ENCODE measurements around the gene CAMKK2.
"Not testable (repeated sequence)": the region's sequence is repeated elsewhere in the genome, so short reads cannot be mapped to it uniquely, and the experiment has no call there.

The CAMKK2 gene

GRCh38 chr12:121260091-121260490 lies 36.4 kb downstream of the CAMKK2 start:
- Histone ChIP-seq H3K27ac (no peak overlapping the region), H3K27me3 (ENCODE audit: insufficient read depth, low read depth, severe bottlenecking) (no peaks in the 10 kb centered on the region), H3K9me3 (ENCODE audit: severe bottlenecking) (no peaks in the 10 kb centered on the region), H3K4me3 (ENCODE audit: low read depth, low read length) (no peak overlapping the region), H3K36me3 (peaks cover 33% of the 10 kb centered on the region)
- no peak for TF ChIP-seq CTCF (IDR thresholded peaks at IDR 0.05; ENCODE audit: low read depth, low read length)
- no peak for DNase-seq

- peaks cover 42% of the 10 kb centered on the region for H3K36me3 ChIP-seq
- DNase-seq = no peak
- no peak for TF ChIP-seq CTCF (IDR thresholded peaks at IDR 0.05; ENCODE audit: low read depth, low read length)
- no peaks in the 10 kb centered on the region for H3K27me3 ChIP-seq (ENCODE audit: insufficient read depth, low read depth, severe bottlenecking)
- no peaks in the 10 kb centered on the region for H3K9me3 ChIP-seq (ENCODE audit: severe bottlenecking)
- no peak overlapping the region for H3K4me3 ChIP-seq (ENCODE audit: low read depth, low read length)
- no peak overlapping the region for H3K27ac ChIP-seq
These were observed 37.4 kb downstream of the CAMKK2 start for GRCh38 chr12:121259074-121259473.

- not testable (repeated sequence) for DNase-seq; H3K9me3 ChIP-seq (ENCODE audit: severe bottlenecking); H3K27me3 ChIP-seq (ENCODE audit: insufficient read depth, low read depth, severe bottlenecking); H3K4me3 ChIP-seq (ENCODE audit: low read depth, low read length); H3K27ac ChIP-seq
- H3K36me3 ChIP-seq = peaks cover 52% of the 10 kb centered on the region
These were observed 38.6 kb downstream of the CAMKK2 start for GRCh38 chr12:121257704-121258449.

- Histone ChIP-seq H3K4me3 (ENCODE audit: low read depth, low read length) (no peak overlapping the region), H3K27ac (no peak overlapping the region), H3K27me3 (ENCODE audit: insufficient read depth, low read depth, severe bottlenecking) (no peaks in the 10 kb centered on the region), H3K36me3 (peaks cover 55% of the 10 kb centered on the region), H3K9me3 (ENCODE audit: severe bottlenecking) (no peaks in the 10 kb centered on the region)
- TF ChIP-seq CTCF (IDR thresholded peaks at IDR 0.05; ENCODE audit: low read depth, low read length) = no peak
- DNase-seq = no peak
These were observed 41.1 kb downstream of the CAMKK2 start for GRCh38 chr12:121255433-121255832.

GRCh38 chr12:121253638-121254335 lies 42.7 kb downstream of the CAMKK2 start:
- no peak for TF ChIP-seq CTCF (IDR thresholded peaks at IDR 0.05; ENCODE audit: low read depth, low read length)
- DNase-seq = no peak
- H3K36me3 ChIP-seq = peaks cover 43% of the 10 kb centered on the region

GRCh38 chr12:121252712-121253345 lies 43.7 kb downstream of the CAMKK2 start:
- no peak overlapping the region for H3K4me3 ChIP-seq (ENCODE audit: low read depth, low read length)
- H3K9me3 ChIP-seq (ENCODE audit: severe bottlenecking) = no peaks in the 10 kb centered on the region
- no peaks in the 10 kb centered on the region for H3K27me3 ChIP-seq (ENCODE audit: insufficient read depth, low read depth, severe bottlenecking)
- H3K27ac ChIP-seq = no peak overlapping the region
- no peak for TF ChIP-seq CTCF (IDR thresholded peaks at IDR 0.05; ENCODE audit: low read depth, low read length)
- peaks cover 43% of the 10 kb centered on the region for H3K36me3 ChIP-seq
- no peak for DNase-seq

More at GRCh38 chr12:121253638-121254335, 42.7 kb downstream of the CAMKK2 start:
- H3K9me3 ChIP-seq (ENCODE audit: severe bottlenecking) = no peaks in the 10 kb centered on the region
- H3K27me3 ChIP-seq (ENCODE audit: insufficient read depth, low read depth, severe bottlenecking) = no peaks in the 10 kb centered on the region
- H3K27ac ChIP-seq = no peak overlapping the region
- no peak overlapping the region for H3K4me3 ChIP-seq (ENCODE audit: low read depth, low read length)

All from WERI-Rb-1 (cell line).